Measurements from ENCODE around the gene RNF123. TPM values are rescaled to one million over a fixed set of nuclear protein-coding genes. Genes with fewer than 3 reads are reported as not detected.
A peak's percentile ranks its signal among the peaks of the same experiment; 100 is the strongest.

The RNF123 gene
- total RNA-seq, 1 experiment from 2014 or later = 47.1 TPM

DNA sequence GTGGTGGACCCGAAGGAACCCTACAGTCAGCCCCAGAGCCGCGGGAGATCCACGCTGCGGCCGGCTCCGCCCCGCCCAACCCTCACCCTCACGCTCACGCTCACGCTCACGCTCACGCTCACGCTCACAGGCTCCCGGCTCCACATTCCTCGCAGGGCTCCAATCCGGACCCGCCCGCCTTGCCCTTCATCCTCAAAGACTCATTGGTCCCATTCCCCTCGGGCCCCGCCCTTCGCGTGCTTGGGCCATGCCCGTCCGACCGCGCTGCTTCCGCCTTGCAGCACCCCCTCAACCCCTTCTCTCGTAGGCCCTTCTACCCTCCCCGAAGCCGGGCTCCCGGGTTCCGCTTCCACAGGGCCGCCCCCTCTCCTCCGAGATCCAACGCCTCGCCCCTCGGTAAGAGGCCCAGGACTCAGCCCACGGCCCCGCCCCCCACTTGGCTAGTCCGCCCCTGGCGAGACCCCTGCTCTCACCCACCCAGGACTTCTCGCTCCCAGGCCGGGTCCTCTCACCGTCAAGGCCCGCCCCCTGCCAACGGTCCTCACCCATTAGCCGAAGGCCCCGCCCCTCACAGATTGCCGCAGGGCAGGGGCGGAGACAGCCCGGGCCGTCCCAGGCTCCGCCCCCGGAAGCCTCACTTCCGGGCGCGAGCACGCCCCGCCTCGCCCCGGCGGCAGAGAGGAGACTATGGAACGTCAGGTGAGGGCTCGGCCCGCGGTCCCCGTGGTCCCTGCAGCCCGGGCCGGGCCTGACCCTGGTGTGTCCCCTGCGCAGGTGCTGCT, 15.5 kb upstream of the RNF123 start, which contains the start of gene APEH (continued):
- TF ChIP-seq, protein P1, sequence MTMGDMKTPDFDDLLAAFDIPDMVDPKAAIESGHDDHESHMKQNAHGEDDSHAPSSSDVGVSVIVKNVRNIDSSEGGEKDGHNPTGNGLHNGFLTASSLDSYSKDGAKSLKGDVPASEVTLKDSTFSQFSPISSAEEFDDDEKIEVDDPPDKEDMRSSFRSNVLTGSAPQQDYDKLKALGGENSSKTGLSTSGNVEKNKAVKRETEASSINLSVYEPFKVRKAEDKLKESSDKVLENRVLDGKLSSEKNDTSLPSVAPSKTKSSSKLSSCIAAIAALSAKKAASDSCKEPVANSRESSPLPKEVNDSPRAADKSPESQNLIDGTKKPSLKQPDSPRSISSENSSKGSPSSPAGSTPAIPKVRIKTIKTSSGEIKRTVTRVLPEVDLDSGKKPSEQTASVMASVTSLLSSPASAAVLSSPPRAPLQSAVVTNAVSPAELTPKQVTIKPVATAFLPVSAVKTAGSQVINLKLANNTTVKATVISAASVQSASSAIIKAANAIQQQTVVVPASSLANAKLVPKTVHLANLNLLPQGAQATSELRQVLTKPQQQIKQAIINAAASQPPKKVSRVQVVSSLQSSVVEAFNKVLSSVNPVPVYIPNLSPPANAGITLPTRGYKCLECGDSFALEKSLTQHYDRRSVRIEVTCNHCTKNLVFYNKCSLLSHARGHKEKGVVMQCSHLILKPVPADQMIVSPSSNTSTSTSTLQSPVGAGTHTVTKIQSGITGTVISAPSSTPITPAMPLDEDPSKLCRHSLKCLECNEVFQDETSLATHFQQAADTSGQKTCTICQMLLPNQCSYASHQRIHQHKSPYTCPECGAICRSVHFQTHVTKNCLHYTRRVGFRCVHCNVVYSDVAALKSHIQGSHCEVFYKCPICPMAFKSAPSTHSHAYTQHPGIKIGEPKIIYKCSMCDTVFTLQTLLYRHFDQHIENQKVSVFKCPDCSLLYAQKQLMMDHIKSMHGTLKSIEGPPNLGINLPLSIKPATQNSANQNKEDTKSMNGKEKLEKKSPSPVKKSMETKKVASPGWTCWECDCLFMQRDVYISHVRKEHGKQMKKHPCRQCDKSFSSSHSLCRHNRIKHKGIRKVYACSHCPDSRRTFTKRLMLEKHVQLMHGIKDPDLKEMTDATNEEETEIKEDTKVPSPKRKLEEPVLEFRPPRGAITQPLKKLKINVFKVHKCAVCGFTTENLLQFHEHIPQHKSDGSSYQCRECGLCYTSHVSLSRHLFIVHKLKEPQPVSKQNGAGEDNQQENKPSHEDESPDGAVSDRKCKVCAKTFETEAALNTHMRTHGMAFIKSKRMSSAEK (CRISPR knock-in tag; IDR thresholded peaks at IDR 0.05; ENCODE audit: borderline replicate concordance) = no peak
- TF ChIP-seq JAZF1 (CRISPR knock-in tag; IDR thresholded peaks at IDR 0.05) (no peak), ZNF232 (CRISPR knock-in tag; IDR thresholded peaks at IDR 0.05) (no peak), ESRRA (CRISPR knock-in tag; IDR thresholded peaks at IDR 0.05; ENCODE audit: borderline replicate concordance) (0 out of 2 replicates have a peak, but pooled peaks have one; percentile 5), ZNF219 (CRISPR knock-in tag; IDR thresholded peaks at IDR 0.05; ENCODE audit: borderline replicate concordance) (no peak), KAT7 (CRISPR knock-in tag; IDR thresholded peaks at IDR 0.05; ENCODE audit: borderline replicate concordance) (0 out of 2 replicates have a peak, but pooled peaks have one; percentile 21), CBFB (CRISPR knock-in tag; IDR thresholded peaks at IDR 0.05; ENCODE audit: low read depth) (no peak), HMGA2 (CRISPR knock-in tag; IDR thresholded peaks at IDR 0.05) (no peak), RELA (CRISPR knock-in tag; IDR thresholded peaks at IDR 0.05; ENCODE audit: borderline replicate concordance) (no peak), TP53 (CRISPR knock-in tag; IDR thresholded peaks at IDR 0.05) (peak; percentile 77), NR1H2 (CRISPR knock-in tag; IDR thresholded peaks at IDR 0.05) (no peak), ZNF138 (CRISPR knock-in tag; conservative IDR thresholded peaks at IDR 0.05) (no peak), ZNF121 (CRISPR knock-in tag; IDR thresholded peaks at IDR 0.05) (no peak), SOX15 (CRISPR knock-in tag; IDR thresholded peaks at IDR 0.05) (no peak), CREB1 (CRISPR knock-in tag; IDR thresholded peaks at IDR 0.05) (no peak)
- TF ChIP-seq, protein P2, sequence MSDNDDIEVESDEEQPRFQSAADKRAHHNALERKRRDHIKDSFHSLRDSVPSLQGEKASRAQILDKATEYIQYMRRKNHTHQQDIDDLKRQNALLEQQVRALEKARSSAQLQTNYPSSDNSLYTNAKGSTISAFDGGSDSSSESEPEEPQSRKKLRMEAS (CRISPR knock-in tag; IDR thresholded peaks at IDR 0.05) = peak; percentile 68
- TF ChIP-seq, protein P3, sequence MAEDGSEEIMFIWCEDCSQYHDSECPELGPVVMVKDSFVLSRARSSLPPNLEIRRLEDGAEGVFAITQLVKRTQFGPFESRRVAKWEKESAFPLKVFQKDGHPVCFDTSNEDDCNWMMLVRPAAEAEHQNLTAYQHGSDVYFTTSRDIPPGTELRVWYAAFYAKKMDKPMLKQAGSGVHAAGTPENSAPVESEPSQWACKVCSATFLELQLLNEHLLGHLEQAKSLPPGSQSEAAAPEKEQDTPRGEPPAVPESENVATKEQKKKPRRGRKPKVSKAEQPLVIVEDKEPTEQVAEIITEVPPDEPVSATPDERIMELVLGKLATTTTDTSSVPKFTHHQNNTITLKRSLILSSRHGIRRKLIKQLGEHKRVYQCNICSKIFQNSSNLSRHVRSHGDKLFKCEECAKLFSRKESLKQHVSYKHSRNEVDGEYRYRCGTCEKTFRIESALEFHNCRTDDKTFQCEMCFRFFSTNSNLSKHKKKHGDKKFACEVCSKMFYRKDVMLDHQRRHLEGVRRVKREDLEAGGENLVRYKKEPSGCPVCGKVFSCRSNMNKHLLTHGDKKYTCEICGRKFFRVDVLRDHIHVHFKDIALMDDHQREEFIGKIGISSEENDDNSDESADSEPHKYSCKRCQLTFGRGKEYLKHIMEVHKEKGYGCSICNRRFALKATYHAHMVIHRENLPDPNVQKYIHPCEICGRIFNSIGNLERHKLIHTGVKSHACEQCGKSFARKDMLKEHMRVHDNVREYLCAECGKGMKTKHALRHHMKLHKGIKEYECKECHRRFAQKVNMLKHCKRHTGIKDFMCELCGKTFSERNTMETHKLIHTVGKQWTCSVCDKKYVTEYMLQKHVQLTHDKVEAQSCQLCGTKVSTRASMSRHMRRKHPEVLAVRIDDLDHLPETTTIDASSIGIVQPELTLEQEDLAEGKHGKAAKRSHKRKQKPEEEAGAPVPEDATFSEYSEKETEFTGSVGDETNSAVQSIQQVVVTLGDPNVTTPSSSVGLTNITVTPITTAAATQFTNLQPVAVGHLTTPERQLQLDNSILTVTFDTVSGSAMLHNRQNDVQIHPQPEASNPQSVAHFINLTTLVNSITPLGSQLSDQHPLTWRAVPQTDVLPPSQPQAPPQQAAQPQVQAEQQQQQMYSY (CRISPR knock-in tag; IDR thresholded peaks at IDR 0.05) = no peak
- TF ChIP-seq, protein P4, sequence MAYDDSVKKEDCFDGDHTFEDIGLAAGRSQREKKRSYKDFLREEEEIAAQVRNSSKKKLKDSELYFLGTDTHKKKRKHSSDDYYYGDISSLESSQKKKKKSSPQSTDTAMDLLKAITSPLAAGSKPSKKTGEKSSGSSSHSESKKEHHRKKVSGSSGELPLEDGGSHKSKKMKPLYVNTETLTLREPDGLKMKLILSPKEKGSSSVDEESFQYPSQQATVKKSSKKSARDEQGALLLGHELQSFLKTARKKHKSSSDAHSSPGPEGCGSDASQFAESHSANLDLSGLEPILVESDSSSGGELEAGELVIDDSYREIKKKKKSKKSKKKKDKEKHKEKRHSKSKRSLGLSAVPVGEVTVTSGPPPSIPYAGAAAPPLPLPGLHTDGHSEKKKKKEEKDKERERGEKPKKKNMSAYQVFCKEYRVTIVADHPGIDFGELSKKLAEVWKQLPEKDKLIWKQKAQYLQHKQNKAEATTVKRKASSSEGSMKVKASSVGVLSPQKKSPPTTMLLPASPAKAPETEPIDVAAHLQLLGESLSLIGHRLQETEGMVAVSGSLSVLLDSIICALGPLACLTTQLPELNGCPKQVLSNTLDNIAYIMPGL (CRISPR knock-in tag; IDR thresholded peaks at IDR 0.05) = peak; percentile 94
- TF ChIP-seq, protein P5, sequence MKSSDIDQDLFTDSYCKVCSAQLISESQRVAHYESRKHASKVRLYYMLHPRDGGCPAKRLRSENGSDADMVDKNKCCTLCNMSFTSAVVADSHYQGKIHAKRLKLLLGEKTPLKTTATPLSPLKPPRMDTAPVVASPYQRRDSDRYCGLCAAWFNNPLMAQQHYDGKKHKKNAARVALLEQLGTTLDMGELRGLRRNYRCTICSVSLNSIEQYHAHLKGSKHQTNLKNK (CRISPR knock-in tag; IDR thresholded peaks at IDR 0.05) = no peak
- TF ChIP-seq, protein P6, sequence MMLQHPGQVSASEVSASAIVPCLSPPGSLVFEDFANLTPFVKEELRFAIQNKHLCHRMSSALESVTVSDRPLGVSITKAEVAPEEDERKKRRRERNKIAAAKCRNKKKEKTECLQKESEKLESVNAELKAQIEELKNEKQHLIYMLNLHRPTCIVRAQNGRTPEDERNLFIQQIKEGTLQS (CRISPR knock-in tag; conservative IDR thresholded peaks at IDR 0.05) = no peak
- TF ChIP-seq, protein P7, sequence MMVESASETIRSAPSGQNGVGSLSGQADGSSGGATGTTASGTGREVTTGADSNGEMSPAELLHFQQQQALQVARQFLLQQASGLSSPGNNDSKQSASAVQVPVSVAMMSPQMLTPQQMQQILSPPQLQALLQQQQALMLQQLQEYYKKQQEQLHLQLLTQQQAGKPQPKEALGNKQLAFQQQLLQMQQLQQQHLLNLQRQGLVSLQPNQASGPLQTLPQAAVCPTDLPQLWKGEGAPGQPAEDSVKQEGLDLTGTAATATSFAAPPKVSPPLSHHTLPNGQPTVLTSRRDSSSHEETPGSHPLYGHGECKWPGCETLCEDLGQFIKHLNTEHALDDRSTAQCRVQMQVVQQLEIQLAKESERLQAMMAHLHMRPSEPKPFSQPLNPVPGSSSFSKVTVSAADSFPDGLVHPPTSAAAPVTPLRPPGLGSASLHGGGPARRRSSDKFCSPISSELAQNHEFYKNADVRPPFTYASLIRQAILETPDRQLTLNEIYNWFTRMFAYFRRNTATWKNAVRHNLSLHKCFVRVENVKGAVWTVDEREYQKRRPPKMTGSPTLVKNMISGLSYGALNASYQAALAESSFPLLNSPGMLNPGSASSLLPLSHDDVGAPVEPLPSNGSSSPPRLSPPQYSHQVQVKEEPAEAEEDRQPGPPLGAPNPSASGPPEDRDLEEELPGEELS (CRISPR knock-in tag; IDR thresholded peaks at IDR 0.05) = 0 out of 2 replicates have a peak, but pooled peaks have one; percentile 12
- TF ChIP-seq, protein P8, sequence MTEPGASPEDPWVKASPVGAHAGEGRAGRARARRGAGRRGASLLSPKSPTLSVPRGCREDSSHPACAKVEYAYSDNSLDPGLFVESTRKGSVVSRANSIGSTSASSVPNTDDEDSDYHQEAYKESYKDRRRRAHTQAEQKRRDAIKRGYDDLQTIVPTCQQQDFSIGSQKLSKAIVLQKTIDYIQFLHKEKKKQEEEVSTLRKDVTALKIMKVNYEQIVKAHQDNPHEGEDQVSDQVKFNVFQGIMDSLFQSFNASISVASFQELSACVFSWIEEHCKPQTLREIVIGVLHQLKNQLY (CRISPR knock-in tag; IDR thresholded peaks at IDR 0.05) = no peak
- TF ChIP-seq, protein P9, sequence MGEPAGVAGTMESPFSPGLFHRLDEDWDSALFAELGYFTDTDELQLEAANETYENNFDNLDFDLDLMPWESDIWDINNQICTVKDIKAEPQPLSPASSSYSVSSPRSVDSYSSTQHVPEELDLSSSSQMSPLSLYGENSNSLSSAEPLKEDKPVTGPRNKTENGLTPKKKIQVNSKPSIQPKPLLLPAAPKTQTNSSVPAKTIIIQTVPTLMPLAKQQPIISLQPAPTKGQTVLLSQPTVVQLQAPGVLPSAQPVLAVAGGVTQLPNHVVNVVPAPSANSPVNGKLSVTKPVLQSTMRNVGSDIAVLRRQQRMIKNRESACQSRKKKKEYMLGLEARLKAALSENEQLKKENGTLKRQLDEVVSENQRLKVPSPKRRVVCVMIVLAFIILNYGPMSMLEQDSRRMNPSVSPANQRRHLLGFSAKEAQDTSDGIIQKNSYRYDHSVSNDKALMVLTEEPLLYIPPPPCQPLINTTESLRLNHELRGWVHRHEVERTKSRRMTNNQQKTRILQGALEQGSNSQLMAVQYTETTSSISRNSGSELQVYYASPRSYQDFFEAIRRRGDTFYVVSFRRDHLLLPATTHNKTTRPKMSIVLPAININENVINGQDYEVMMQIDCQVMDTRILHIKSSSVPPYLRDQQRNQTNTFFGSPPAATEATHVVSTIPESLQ (CRISPR knock-in tag; IDR thresholded peaks at IDR 0.05) = no peak
